Measurements from ENCODE around the gene C1QTNF6.

Gene C1QTNF6

GRCh38 chr22:37162221-37163095 lies 25.6 kb downstream of the C1QTNF6 start:
- no peak for DNase-seq (ENCODE audit: low read depth)

GRCh38 chr22:37161443-37161842 lies 26.6 kb downstream of the C1QTNF6 start:
- no peak for DNase-seq (ENCODE audit: low read depth)

DNA sequence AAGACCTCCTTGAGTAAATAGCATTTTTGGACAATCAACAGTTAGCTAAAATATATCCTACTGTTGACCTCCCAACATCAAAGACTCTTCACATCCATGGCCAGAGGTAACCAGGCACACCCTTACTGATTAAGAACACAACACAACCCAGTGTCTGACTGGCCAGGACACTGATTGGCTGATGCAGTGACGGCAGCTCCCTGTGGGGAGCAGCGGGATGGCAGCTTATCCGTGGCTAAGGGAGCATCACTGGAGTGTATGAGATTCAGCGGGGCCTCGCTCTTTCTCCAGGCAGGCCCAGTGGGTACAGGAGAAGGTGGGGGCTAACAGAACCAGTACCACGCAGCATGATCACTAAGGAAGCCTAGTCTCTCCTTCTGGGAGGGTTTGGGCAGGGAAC lies 28.0 kb downstream of the C1QTNF6 start:
- no peak for DNase-seq (ENCODE audit: low read depth)

- no peak for DNase-seq (ENCODE audit: low read depth)
Measured at GRCh38 chr22:37158963-37159290, 29.1 kb downstream of the C1QTNF6 start.

DNA sequence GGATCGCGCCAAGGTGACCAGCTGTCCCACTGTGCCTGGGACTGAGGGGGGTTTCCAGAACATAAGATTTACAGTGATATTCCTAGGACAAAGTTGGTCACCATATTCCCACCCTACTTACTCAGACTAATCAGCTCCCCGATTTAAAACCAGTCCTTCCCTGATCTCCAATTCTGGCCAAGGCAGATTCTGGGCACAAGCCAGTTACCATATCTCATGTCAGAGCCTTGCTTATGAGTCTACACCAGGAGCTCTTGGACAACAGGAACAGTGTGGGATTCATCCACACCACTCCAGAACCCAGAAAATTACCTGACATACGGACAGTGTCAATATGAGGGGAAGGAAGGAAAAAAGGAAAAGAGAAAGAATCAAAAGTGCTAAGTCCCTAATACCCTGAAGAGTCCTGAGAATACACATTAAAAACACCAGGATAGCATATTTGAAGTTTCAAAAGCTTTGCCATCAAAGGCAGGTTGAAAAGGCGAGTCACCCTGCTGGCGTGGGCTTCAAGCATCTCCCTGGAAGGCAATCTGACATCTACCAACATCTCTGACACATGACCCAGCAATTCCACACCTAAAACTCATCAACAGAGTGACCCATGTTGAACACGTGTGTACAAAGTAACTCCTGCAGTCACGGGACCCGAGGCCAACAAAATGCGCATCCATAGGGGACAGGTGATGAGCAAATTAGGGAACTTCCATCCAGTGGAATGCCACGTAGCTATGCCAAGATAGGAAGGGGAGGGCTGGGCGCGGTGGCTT lies 30.3 kb downstream of the C1QTNF6 start:
- no peak for DNase-seq (ENCODE audit: low read depth)

- no peak for DNase-seq (ENCODE audit: low read depth)
Measured at GRCh38 chr22:37156686-37157435, 31.2 kb downstream of the C1QTNF6 start.

- no peak for DNase-seq (ENCODE audit: low read depth)
Measured at GRCh38 chr22:37155971-37156370, 32.1 kb downstream of the C1QTNF6 start.

DNA sequence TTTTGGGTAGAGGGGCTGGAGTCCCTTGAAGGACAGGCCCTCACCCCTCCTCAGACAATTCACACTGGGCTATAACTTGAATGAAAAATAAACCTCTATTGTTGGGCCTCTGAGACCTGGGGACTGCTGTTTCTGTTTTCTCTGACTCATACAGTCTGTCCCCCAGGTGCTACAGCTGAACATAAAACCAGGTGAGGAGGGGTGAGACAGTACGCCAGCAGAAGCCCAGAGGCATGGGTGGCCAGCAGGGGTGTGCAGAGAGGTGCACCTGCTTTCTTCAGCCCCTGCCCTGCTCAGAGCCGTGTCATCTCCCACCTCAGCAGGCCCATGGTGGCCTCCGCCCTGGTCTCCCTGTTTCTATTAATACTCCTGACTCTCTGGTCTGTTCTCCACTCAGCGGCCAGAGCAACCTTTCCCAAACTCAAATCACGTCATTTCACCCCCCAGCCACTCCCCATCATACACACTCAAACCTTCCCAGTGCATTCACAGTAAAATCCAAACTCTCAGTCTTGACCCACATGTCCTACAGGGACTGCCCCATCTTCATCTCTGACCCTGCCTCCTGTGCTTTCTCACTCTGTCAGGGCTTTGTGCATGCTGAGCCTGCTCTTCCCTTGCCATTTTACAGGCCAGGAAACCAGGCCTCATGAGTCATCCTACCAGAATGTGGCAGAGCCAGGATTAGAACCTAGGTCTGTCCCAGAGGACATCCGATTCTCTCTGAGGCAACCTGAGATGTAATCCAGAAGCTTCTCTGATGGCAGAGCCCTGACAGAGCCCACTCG lies 32.9 kb downstream of the C1QTNF6 start:
- no peak for DNase-seq (ENCODE audit: low read depth)

GRCh38 chr22:37153901-37154300 lies 34.1 kb downstream of the C1QTNF6 start:
- DNase-seq (ENCODE audit: low read depth), result no peak

- DNase-seq (ENCODE audit: low read depth), result no peak
Measured at GRCh38 chr22:37151401-37151800, 36.6 kb downstream of the C1QTNF6 start.

- DNase-seq (ENCODE audit: low read depth), result no peak
Measured at GRCh38 chr22:37150701-37151100, 37.3 kb downstream of the C1QTNF6 start.

GRCh38 chr22:37148742-37149665 lies 39.0 kb downstream of the C1QTNF6 start:
- no peak for DNase-seq (ENCODE audit: low read depth)

GRCh38 chr22:37148031-37148651 lies 39.9 kb downstream of the C1QTNF6 start:
- DNase-seq (ENCODE audit: low read depth), result no peak

- DNase-seq (ENCODE audit: low read depth), result no peak
Measured at GRCh38 chr22:37147186-37147990, 40.7 kb downstream of the C1QTNF6 start.

GRCh38 chr22:37146507-37147180 lies 41.4 kb downstream of the C1QTNF6 start:
- no peak for DNase-seq (ENCODE audit: low read depth)

GRCh38 chr22:37146051-37146385 lies 42.0 kb downstream of the C1QTNF6 start:
- DNase-seq (ENCODE audit: low read depth), result no peak

GRCh38 chr22:37145180-37146050 lies 42.6 kb downstream of the C1QTNF6 start:
- DNase-seq (ENCODE audit: low read depth), result no peak

- DNase-seq (ENCODE audit: low read depth), result no peak
Measured at GRCh38 chr22:37144180-37144554, 43.9 kb downstream of the C1QTNF6 start.
